A673 (cell line): Measurements from ENCODE around the gene IGFN1. TPM values are rescaled to one million over a fixed set of nuclear protein-coding genes. Genes with fewer than 3 reads are reported as not detected.
A peak's percentile ranks its signal among the peaks of the same experiment; 100 is the strongest.
"Not testable (repeated sequence)": the region's sequence is repeated elsewhere in the genome, so short reads cannot be mapped to it uniquely, and the experiment has no call there.

Source experiments
- BruUV-seq: library from RNA; stranded (reverse); fragments of 400-500 nt; replicated peaks from 2 replicates; lab custom pipeline; 2021; lab: Mats Ljungman, UMichigan
- CTCF ChIA-PET: fragments of 300-600 bp; sonication (Branson Sonifier 250); formaldehyde crosslinking; loops from one replicate; lab custom pipeline; 2022; ENCODE audit warnings: antibody characterized with exemption; lab: Charles Lee
- POLR2A ChIA-PET: fragments of 300-600 bp; sonication (Branson Sonifier 250); formaldehyde crosslinking; loops from one replicate; lab custom pipeline; 2022; ENCODE audit warnings: antibody characterized with exemption; ENCODE audit not compliant: low non-redundant PET; lab: Charles Lee
- DNase-seq: peaks from one replicate; pipeline ENCODE4 v3.0.0-alpha.2; 2015; ENCODE audit warnings: low spot score
- H3K27ac ChIP-seq: fragments of 200-600 bp; sonication (generic); 2 replicates; pipeline ENCODE4 v1.5.1; 2016; ENCODE audit warnings: mixed run types, low read depth, mild to moderate bottlenecking, mixed read lengths, antibody characterized with exemption, low read length; ENCODE audit not compliant: poor library complexity, severe bottlenecking
- H3K27me3 ChIP-seq: fragments of 200-600 bp; sonication (generic); replicated peaks from 2 replicates; pipeline ENCODE4 v1.6.1; 2017; ENCODE audit warnings: mixed run types, low read depth, mild to moderate bottlenecking, mixed read lengths, antibody characterized with exemption, low read length; ENCODE audit not compliant: insufficient read depth, poor library complexity
- H3K36me3 ChIP-seq: fragments of 200-600 bp; sonication (generic); 2 replicates; pipeline ENCODE4 v1.6.1; 2016; ENCODE audit warnings: mixed run types, mild to moderate bottlenecking, mixed read lengths, antibody characterized with exemption, low read length; ENCODE audit not compliant: insufficient read depth, poor library complexity, severe bottlenecking
- H3K4me1 ChIP-seq: fragments of 200-600 bp; sonication (generic); 2 replicates; pipeline ENCODE4 v1.6.1; 2017; ENCODE audit warnings: mixed run types, mild to moderate bottlenecking, mixed read lengths, antibody characterized with exemption, low read length; ENCODE audit not compliant: insufficient read depth, poor library complexity, severe bottlenecking
- H3K4me3 ChIP-seq: fragments of 200-600 bp; sonication (generic); 2 replicates; pipeline ENCODE4 v1.5.1; 2016; ENCODE audit warnings: low read depth, mixed run types, mild to moderate bottlenecking, mixed read lengths, low read length; ENCODE audit not compliant: poor library complexity, severe bottlenecking
- H3K9me3 ChIP-seq: fragments of 200-600 bp; sonication (generic); 2 replicates; pipeline ENCODE4 v1.6.1; 2016; ENCODE audit warnings: mixed run types, low read depth, mild to moderate bottlenecking, mixed read lengths, antibody characterized with exemption, low read length; ENCODE audit not compliant: poor library complexity, severe bottlenecking
- CTCF ChIP-seq: fragments of 300-800, 200-600 bp; sonication (generic); conservative IDR thresholded peaks from 2 replicates; pipeline ENCODE4 v1.5.1; 2017; ENCODE audit warnings: low read depth, mild to moderate bottlenecking, antibody characterized with exemption, low read length, moderate library complexity, mixed read lengths
- EZH2 ChIP-seq: fragments of 200-600 bp; sonication (generic); IDR thresholded peaks from 2 replicates; pipeline ENCODE4 v1.6.1; 2017; ENCODE audit warnings: borderline replicate concordance, low read depth, mild to moderate bottlenecking, mixed read lengths, antibody characterized with exemption, low read length; ENCODE audit not compliant: poor library complexity, severe bottlenecking
- intact Hi-C: fragments of 100-400 bp; cut with micrococcal nuclease; formaldehyde crosslinking; loops from one replicate; pipeline ENCODE4 v1.10.0; 2022; ENCODE audit not compliant: unreplicated experiment
- total RNA-seq: library from RNA; stranded (reverse); gene quantifications from 2 replicates; pipeline ENCODE4 v1.2.3, GENCODE V29; 2021

Gene IGFN1
- total RNA-seq, 1 experiment from 2014 or later: 1.2 TPM

GRCh38 chr1:201254625-201255478 is 64.2 kb downstream of the IGFN1 start:
- Histone ChIP-seq H3K27me3 (no peaks in the 10 kb centered on the region), H3K4me1 (peaks cover 4% of the 10 kb centered on the region), H3K36me3 (no peaks in the 10 kb centered on the region), H3K4me3 (no peak overlapping the region), H3K9me3 (no peaks in the 10 kb centered on the region), H3K27ac (peak overlapping the region; percentile 63)
- BruUV-seq: no TSS peak
- CTCF ChIA-PET: interaction anchor here (0.6 to 2.2 kb wide), 7 partner anchors 89 to 626 kb away, joined by 3 to 14 read pairs (median 4); partner anchors contain the start of gene PHLDA3
- intact Hi-C loops: loop anchor here (1.0 to 5.0 kb wide), 3 partner anchors 92 to 153 kb away; no protein-coding TSS in a partner anchor
- POLR2A ChIA-PET: interaction anchor here (1.0 kb wide), 1 partner anchor 12 kb away, joined by 6 read pairs; no protein-coding TSS in a partner anchor
- peak; percentile 78 for DNase-seq
- no peak for TF ChIP-seq EZH2
- TF ChIP-seq CTCF: peak; percentile 99

GRCh38 chr1:201255479-201256362 is 65.1 kb downstream of the IGFN1 start:
- H3K4me1 ChIP-seq: peaks cover 4% of the 10 kb centered on the region
- POLR2A ChIA-PET: no interaction called here
- no TSS peak for BruUV-seq
- no peak overlapping the region for H3K4me3 ChIP-seq
- intact Hi-C loops: no loop called here
- DNase-seq: no peak
- CTCF ChIA-PET: interaction anchor here (2.2 kb wide), 1 partner anchor 105 kb away, joined by 14 read pairs; no protein-coding TSS in a partner anchor
- H3K36me3 ChIP-seq: no peaks in the 10 kb centered on the region
- no peaks in the 10 kb centered on the region for H3K27me3 ChIP-seq
- H3K9me3 ChIP-seq: no peaks in the 10 kb centered on the region
- no peak for TF ChIP-seq CTCF
- peak overlapping the region; percentile 47 for H3K27ac ChIP-seq

DNA sequence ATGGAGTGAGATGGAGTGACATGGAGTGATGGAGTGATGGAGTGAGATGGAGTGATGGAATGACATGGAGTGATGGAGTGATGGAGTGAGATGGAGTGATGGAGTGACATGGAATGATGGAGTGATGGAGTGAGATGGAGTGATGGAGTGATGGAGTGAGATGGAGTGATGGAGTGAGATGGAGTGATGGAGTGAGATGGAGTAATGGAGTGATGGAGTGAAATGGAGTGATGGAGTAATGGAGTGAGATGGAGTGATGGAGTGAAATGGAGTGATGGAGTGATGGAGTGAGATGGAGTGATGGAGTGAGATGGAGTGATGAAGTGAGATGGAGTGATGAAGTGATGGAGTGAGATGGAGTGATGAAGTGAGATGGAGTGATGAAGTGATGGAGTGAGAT is 67.5 kb downstream of the IGFN1 start:
- intact Hi-C loops, CTCF ChIA-PET, H3K4me3 ChIP-seq, H3K27ac ChIP-seq, POLR2A ChIA-PET, DNase-seq, BruUV-seq, H3K27me3 ChIP-seq, H3K36me3 ChIP-seq, H3K9me3 ChIP-seq: not testable (repeated sequence)
- H3K4me1 ChIP-seq: peaks cover 12% of the 10 kb centered on the region
